ENCODE results near the gene ADAMTS9.

GRCh38 chr3:64508140-64508539 is 179.7 kb downstream of the ADAMTS9 start:
- TF ChIP-seq USF2 (CRISPR knock-in tag; IDR thresholded peaks at IDR 0.05): no peak
- no peak for TF ChIP-seq RCOR1 (IDR thresholded peaks at IDR 0.05; ENCODE audit: borderline replicate concordance in 1 of 2, low read depth in 2 of 2, low read length in 2 of 2)
- no peak for TF ChIP-seq PRMT5 (CRISPR knock-in tag; IDR thresholded peaks at IDR 0.05)
- TF ChIP-seq XRCC5 (IDR thresholded peaks at IDR 0.05; ENCODE audit: low read depth, low read length): no peak
- TF ChIP-seq NFYB (IDR thresholded peaks at IDR 0.05; ENCODE audit: extremely low read depth, insufficient read length): no peak
- no peak for TF ChIP-seq POLR2A (conservative IDR thresholded peaks at IDR 0.05)
- TF ChIP-seq, protein P1, sequence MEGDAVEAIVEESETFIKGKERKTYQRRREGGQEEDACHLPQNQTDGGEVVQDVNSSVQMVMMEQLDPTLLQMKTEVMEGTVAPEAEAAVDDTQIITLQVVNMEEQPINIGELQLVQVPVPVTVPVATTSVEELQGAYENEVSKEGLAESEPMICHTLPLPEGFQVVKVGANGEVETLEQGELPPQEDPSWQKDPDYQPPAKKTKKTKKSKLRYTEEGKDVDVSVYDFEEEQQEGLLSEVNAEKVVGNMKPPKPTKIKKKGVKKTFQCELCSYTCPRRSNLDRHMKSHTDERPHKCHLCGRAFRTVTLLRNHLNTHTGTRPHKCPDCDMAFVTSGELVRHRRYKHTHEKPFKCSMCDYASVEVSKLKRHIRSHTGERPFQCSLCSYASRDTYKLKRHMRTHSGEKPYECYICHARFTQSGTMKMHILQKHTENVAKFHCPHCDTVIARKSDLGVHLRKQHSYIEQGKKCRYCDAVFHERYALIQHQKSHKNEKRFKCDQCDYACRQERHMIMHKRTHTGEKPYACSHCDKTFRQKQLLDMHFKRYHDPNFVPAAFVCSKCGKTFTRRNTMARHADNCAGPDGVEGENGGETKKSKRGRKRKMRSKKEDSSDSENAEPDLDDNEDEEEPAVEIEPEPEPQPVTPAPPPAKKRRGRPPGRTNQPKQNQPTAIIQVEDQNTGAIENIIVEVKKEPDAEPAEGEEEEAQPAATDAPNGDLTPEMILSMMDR (IDR thresholded peaks at IDR 0.05 in 2 of 3, conservative IDR thresholded peaks at IDR 0.05 in 1 of 3; ENCODE audit: insufficient read depth in 2 of 3, low read depth in 1 of 3, low read length in 3 of 3): no peak

Measured in K562 (cell line).